Measurements from ENCODE around the gene MAPK7.

MAPK7 gene

DNA sequence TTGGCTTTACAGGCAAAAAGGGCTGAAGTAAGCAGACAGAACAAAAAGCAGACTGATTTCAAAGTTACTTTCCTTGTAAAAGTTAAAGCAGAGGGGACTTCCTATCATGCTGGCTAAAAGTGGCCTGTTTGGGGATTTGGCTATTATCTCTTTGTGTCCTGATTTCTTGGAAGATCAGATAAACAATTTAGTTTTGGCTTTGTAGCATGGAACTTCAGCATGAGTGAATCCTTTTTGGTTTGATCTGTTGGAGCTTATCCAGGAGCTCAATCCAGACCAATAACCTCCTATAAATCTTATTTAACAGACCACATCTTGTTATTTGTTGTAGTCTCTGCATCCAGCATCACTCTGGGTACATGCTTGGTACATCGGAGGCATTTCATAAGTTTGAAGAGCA lies 23.9 kb downstream of the MAPK7 start:
- DNase-seq: no peak

DNA sequence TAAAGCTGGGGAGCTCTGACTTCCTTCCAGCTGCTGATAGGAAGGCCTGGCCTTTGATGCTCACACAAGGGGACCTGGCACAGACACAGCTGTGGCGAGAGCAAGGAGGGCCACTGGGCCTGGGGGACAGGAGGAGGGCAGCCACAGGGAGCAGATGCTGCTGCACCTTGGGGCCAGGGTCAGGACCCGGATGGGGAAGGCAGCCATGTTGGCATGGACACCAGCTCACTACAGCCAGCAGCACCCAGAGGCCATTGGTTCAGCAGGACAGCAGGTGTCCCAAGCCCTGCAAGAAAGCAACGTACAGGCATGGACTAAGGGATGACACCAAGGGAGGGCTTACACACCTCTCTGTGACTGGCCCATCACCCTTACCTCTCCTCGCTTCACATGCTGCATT lies 24.7 kb downstream of the MAPK7 start:
- no peak for DNase-seq

DNA sequence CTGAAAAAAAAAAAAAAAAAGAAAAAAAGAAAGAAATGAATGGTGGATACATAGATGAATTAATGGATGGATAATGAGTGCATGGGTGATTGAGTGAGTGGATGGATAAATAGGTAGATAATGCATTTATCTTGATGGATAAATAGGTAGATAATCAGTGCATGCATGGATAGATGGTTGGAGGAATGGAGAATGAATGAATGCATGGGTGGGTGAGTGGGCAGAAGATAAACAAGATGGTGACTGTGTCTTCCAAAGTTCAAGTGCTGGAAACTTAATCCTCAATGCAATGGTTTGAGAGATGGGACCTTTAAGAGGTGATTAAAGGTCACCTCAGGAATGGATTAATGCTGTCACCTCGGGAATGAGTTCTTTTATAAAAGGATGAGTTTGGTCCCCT lies 26.0 kb downstream of the MAPK7 start:
- no peak for DNase-seq

DNA sequence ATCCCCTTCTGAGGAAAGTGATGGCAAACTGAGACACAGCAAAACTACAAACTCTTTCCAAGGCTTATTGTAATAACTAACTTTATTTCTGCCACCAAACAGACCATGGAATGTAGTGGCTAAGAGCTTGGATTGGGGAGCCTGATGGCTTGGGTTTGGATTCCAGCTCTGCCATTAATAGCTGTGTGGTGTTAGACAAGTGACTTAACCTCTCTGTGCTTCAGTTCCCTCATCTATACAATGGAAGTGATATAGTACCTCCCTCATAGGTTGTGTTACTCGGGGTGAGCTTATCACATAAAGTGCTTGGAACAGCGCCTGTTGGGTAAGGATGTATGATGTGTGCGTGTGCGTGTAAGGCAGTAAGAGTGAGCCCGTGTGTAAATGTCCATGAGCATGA lies 26.8 kb downstream of the MAPK7 start:
- DNase-seq: no peak

- no peak for DNase-seq
Observed at GRCh38 chr17:19407601-19408345, 29.5 kb downstream of the MAPK7 start.

DNA sequence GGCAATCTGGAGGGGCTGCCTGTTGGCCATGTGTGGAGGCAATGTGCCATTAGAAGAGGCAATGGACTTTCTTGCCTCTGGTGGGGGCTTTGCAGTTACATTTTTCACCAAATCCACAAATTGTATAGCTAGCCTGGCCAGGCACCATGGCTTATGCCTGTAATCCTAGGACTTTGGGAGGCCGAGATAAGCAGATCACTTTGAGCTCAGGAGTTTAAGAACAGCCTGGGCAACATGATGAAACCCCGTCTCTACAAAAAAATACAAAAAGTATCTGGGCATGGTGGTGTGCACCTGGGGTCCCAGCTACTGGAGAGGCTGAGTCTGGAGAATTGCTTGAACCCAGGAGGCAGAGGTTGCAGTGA lies 30.0 kb downstream of the MAPK7 start:
- no peak for DNase-seq

DNA sequence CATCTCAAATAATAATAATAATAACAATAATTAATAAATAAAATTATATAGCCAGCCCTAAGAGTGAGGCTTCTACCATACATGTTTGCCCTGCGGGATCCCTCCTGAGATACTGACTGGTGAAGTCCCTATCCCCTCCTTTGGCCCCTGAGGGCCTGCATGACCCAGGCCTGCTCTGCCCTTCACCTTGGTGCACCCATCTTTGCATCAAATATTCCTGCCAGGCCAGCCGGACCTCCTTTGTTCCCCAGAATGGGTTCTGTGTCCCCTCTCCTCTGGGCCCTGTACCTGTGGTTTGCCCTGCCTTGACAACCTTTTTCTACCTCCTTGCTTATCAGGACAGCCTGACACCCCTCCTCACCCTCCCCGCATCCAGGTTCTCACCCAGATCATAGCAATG lies 30.8 kb downstream of the MAPK7 start:
- no peak for DNase-seq

GRCh38 chr17:19409509-19409908 lies 31.2 kb downstream of the MAPK7 start:
- no peak for DNase-seq

GRCh38 chr17:19410091-19410490 lies 31.8 kb downstream of the MAPK7 start:
- no peak for DNase-seq

DNA sequence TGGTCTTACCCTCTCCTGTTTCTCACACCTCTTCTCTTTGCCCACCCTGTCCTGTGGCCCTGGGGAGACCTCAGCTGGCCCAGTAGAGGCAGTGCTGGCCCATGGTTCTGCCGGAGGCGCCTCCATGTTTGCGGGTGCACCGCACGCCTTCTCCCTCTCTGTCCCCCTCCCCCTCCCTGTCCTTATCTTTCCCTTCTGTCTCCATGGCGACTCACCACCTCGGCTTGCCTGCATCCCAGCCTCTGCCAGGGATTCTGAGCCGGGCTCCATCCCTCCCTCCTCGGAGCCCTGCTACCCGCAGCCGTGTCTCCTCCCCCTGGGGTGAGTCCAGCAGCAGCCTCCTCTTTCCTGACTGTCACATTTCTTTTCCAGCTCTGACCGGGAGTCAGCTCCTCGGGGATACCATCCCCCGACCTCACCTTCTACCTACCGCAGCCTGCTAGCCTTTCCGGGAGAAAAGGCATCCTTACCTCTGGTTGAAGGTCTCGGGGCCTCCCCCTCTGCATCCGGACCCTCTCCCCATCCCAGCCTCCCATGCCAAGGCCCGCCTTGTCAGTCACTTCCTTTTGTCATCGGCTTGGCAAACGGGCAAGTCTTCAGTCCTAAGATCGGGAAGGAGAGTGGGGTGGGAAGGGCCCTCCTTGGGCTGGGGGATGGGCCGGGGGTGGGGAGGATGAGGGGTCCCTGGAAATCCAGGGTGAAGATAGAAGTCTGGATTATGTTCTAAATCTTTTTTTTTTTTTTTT lies 32.8 kb downstream of the MAPK7 start, which contains the start of gene RNF112:
TSS of gene RNF112 (plus strand) at position 358 of the 746 bp plus-strand sequence. CDS start at position 535, 177 bp downstream.
- peak; percentile 22 for DNase-seq

DNA sequence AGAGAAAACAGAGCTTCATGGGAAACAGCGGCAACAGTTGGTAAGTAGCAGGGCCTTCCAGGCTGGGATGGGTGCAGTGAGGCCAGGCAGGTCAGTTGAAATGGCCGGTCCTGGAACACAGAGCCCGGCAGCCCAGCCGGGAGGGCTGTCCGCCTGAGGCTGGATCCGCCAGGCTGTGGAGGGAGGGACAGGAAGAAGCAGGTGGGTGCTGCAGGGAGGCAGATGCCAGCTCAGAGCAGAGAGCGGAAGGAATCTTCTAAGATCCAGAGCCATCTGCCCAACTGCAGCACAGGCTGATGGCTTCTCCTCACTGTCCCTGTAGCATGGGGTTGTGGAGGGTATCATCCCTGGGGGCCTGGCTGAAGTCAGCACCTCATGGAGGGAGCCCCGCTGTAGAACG lies 33.3 kb downstream of the MAPK7 start:
- DNase-seq: no peak

DNA sequence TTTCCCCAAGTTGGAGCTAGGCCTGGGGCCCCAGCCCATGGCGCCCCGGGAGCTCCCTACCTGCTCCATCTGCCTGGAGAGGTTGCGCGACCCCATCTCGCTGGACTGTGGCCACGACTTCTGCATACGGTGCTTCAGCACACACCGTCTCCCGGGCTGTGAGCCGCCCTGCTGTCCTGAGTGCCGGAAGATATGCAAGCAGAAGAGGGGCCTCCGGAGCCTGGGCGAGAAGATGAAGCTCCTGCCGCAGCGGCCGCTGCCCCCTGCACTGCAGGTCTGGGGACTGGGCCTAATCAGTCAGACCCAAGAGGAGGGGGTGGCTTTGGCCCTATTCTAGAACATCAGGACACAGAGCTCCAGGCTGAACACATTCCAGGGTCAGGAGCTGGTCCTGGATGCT lies 34.2 kb downstream of the MAPK7 start:
- no peak for DNase-seq

- no peak for DNase-seq
Observed at GRCh38 chr17:19412984-19413383, 34.7 kb downstream of the MAPK7 start.

DNA sequence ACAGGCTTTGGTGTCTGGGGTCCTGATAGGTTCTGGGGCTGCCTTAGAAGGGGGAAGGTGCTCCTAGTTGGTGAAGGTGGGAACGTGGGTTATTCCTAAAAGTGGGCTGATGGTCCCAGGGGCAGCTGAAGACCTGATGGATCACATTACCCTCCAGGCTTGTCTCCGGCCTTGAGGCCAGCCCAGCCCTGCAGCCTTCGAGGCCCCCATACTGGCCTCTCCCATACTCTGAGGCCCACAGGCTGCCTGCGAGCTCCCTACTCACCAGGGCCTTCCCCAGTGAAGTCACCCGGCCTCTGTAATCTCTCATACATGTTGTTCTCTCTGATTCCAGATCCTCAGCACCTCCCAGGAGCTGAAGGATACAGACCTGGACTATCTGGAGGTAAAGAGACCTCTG lies 35.5 kb downstream of the MAPK7 start:
- DNase-seq: no peak

DNA sequence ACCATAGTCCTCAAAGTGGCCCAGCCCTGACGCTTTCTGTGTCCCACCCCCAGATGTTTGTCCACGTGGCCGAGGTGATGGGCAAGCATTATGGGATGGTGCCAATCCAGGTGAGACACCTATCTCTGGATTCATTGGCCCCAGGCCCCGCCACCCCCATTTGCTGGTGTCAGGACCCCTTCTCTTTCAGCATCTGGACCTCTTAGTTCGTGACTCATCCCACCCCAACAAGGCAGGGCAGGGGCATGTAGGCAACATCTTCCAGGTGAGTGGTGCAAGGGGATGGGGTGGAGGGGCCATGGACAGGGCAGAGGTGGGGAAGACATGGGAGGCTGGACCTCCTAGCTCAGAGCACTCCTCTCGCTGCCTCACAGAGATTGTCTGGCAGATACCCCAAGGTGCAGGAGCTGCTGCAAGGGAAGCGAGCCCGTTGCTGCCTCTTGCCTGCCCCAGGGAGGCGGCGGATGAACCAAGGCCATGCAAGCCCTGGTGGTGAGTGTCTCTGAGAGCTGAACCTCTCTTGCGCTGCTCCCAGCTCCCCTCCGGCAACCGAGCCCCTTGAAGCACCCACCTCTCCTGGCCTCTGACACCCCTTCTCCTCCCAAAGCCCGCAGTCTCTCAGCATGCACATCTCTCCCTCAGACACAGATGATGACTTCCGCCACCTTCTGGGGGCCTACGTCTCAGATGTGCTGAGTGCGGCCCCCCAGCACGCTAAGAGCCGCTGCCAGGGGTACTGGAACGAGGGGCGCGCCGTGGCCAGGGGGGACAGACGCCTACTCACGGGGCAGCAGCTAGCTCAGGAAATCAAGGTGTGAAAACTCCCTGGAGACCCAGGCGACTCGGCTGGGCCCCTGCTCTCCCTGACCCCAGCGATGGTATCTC lies 36.3 kb downstream of the MAPK7 start:
- DNase-seq: no peak

- no peak for DNase-seq
Observed at GRCh38 chr17:19415311-19415710, 37.0 kb downstream of the MAPK7 start.

DNA sequence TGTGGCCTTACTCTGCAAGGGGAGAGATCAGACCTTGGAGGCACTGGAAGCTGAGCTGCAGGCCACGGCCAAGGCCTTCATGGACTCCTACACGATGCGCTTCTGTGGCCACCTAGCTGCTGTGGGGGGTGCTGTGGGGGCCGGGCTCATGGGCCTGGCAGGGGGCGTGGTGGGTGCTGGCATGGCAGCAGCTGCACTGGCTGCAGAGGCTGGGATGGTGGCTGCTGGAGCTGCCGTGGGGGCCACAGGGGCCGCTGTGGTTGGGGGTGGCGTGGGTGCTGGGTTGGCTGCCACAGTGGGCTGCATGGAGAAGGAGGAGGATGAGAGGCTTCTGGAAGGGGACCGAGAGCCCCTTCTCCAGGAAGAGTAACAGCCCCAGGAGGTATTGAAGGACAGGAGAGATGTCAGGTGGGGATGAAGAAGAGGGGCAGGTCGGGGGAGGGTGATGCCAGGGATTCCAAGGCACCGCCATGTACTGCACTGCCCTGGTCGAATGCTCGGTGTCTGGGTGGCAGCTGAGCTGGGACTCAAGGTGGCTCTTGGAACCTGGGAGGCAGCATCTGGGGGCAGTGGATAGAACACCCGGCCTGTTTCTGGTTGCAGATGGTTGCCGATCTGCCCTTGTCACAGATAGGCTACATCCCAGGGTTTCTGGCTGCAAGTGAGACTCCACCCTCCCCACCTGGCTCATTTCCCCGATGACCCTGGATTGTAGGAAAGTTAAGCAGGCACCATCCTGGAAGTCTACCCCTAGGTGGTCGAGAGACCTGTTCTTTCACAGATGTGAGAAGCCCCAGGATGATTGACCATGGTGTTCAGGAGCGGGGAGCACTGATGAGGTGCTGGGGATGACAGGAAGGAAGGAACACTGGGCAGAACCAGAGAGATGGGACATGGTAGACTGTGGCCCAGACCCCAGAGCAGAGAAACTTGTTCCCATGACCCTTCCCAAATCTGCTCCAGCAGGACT lies 37.8 kb downstream of the MAPK7 start:
- DNase-seq: no peak

GRCh38 chr17:19417611-19418010 lies 39.3 kb downstream of the MAPK7 start:
- no peak for DNase-seq

- DNase-seq: no peak
Observed at GRCh38 chr17:19418251-19418992, 40.1 kb downstream of the MAPK7 start.

GRCh38 chr17:19421219-19421618 lies 42.9 kb downstream of the MAPK7 start:
- no peak for DNase-seq

DNA sequence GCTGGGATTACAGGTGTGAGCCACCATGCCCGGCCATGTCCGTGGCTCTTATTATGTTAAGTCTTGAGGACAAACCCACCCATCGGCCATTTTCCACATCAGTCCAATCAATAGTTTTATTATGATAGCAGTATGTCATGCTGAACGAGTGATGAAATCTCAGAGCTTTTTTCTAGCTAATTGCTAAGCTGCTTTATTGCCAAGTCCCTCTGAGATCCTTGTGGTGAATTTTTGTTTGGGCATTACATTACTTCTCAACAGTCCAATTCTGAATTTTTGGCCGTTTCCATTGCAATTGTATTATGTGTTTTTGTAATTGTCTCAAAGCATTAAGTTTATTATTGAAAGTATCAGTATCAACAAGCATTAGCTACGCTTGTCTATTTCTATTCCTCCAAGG lies 43.6 kb downstream of the MAPK7 start:
- no peak for DNase-seq

All from midbrain (tissue), 1 donor.